ENCODE measurements around the gene HECA.

DNA sequence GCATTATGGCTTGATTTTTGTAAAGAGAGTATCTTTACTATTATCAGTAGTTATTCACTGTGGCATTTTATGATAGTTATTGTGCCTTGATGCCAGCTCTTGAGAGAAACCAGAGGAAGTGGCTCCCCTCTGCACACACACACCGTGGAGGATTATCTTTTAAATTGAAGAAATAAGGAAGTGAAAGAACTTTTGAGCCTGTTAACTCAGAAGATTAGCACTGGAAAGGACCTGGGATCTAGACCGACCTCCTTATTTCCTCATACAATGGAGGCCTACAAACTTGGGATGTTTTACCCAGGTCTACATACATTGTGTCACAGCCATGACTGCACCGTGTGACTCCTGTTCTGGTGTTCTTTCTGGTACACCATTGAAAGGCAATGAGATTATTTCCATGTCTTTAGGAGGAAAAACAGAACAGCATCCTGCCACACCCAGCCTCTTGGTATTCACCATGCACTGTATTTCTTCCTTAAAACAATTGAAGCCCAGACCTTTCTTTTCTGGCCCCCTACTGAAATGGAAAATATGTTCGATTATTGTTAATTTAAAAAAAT, 40.6 kb downstream of the HECA start:
- no peak for TF ChIP-seq POLR2A (IDR thresholded peaks at IDR 0.05)
- TF ChIP-seq, protein P1, sequence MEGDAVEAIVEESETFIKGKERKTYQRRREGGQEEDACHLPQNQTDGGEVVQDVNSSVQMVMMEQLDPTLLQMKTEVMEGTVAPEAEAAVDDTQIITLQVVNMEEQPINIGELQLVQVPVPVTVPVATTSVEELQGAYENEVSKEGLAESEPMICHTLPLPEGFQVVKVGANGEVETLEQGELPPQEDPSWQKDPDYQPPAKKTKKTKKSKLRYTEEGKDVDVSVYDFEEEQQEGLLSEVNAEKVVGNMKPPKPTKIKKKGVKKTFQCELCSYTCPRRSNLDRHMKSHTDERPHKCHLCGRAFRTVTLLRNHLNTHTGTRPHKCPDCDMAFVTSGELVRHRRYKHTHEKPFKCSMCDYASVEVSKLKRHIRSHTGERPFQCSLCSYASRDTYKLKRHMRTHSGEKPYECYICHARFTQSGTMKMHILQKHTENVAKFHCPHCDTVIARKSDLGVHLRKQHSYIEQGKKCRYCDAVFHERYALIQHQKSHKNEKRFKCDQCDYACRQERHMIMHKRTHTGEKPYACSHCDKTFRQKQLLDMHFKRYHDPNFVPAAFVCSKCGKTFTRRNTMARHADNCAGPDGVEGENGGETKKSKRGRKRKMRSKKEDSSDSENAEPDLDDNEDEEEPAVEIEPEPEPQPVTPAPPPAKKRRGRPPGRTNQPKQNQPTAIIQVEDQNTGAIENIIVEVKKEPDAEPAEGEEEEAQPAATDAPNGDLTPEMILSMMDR (IDR thresholded peaks at IDR 0.05) = no peak
- TF ChIP-seq POLR2AphosphoS5 (IDR thresholded peaks at IDR 0.05) = no peak
- TF ChIP-seq EP300 (IDR thresholded peaks at IDR 0.05) = no peak
